ENCODE results near the gene CCDC68.

DNA sequence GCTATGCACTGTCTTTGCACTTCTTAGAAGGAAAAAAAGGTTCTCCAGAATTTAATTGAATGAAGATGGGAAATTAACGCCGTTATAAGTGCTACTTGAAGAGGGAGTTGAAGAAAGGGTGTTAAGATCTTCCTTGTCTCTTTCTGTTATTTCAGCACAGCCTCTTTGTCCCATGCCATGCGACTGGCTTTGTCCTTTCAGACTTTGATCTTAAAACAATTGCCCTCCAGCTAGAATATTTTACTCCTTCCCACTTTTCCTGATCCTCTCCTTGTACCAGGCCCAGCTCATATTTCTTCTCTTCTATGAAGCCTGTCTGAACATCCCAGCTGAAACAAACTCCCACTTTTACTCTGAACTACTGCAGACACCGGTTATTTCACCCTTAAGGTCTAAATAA, 79.6 kb downstream of the CCDC68 start:
- TF ChIP-seq, protein P1, sequence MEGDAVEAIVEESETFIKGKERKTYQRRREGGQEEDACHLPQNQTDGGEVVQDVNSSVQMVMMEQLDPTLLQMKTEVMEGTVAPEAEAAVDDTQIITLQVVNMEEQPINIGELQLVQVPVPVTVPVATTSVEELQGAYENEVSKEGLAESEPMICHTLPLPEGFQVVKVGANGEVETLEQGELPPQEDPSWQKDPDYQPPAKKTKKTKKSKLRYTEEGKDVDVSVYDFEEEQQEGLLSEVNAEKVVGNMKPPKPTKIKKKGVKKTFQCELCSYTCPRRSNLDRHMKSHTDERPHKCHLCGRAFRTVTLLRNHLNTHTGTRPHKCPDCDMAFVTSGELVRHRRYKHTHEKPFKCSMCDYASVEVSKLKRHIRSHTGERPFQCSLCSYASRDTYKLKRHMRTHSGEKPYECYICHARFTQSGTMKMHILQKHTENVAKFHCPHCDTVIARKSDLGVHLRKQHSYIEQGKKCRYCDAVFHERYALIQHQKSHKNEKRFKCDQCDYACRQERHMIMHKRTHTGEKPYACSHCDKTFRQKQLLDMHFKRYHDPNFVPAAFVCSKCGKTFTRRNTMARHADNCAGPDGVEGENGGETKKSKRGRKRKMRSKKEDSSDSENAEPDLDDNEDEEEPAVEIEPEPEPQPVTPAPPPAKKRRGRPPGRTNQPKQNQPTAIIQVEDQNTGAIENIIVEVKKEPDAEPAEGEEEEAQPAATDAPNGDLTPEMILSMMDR (conservative IDR thresholded peaks at IDR 0.05; ENCODE audit: low read length), result no peak
- TF ChIP-seq EZH2phosphoT487 (IDR thresholded peaks at IDR 0.05; ENCODE audit: borderline replicate concordance), result no peak

Data from Loucy (cell line).